GM12875 (cell line): Measurements from ENCODE around the gene TYW1B.
"Not testable (repeated sequence)": the region's sequence is repeated elsewhere in the genome, so short reads cannot be mapped to it uniquely, and the experiment has no call there.

Experiments
- H3K4me3 ChIP-seq: one replicate; pipeline ENCODE4 v1.5.1; 2011; ENCODE audit warnings: low read depth, low read length, control low read depth
- TF ChIP-seq, protein P1 (sequence below): IDR thresholded peaks from 2 replicates; pipeline ENCODE4 v1.5.1; 2011; ENCODE audit warnings: low read depth, mild to moderate bottlenecking, control low read depth, inconsistent platforms, low read length, moderate library complexity, borderline replicate concordance; ENCODE audit not compliant: insufficient read depth

Gene TYW1B

GRCh38 chr7:72538856-72539255 is 289.1 kb downstream of the TYW1B start:
- TF ChIP-seq, protein P1, sequence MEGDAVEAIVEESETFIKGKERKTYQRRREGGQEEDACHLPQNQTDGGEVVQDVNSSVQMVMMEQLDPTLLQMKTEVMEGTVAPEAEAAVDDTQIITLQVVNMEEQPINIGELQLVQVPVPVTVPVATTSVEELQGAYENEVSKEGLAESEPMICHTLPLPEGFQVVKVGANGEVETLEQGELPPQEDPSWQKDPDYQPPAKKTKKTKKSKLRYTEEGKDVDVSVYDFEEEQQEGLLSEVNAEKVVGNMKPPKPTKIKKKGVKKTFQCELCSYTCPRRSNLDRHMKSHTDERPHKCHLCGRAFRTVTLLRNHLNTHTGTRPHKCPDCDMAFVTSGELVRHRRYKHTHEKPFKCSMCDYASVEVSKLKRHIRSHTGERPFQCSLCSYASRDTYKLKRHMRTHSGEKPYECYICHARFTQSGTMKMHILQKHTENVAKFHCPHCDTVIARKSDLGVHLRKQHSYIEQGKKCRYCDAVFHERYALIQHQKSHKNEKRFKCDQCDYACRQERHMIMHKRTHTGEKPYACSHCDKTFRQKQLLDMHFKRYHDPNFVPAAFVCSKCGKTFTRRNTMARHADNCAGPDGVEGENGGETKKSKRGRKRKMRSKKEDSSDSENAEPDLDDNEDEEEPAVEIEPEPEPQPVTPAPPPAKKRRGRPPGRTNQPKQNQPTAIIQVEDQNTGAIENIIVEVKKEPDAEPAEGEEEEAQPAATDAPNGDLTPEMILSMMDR = no peak

DNA sequence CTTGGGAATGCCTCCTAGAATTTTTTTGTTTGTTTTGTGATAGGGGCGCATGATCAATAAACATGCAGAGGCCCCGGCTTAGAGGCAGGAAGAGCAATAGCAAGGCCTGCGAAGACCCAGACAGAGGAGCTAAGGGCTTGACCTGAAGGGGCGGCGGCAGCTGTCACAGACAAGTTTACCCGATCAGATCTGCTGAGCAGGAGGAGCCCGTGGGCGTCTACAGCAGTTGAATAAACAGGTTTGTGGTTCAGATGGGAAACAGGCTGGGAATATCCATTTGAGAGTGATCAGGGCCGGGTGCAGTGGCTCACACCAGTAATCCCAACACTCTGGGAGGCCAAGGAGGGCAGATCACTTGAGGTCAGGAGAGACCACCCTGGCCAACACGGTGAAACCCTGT is 289.9 kb downstream of the TYW1B start:
- TF ChIP-seq, protein P1 = no peak
- no peak overlapping the region for H3K4me3 ChIP-seq

More at GRCh38 chr7:72538856-72539255, 289.1 kb downstream of the TYW1B start:
- H3K4me3 ChIP-seq = no peak overlapping the region

DNA sequence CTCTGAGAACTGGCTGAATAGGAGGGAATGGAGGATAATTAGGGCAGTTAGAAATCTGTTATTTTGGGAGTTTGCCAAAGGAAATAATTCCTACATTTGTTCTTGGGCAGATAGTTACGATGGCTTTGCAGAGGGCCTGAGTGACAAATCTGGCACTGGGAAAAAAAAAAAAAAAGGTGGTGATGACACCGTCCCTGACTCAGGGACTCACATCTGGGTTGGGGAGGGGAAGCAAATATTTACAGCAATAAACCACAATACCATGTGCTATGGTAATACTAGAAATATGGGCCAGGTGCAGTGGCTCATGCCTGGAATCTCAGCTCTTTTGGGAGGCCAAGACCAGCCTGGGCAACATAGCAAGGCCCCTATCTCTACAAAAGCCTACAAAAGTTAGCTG is 292.0 kb downstream of the TYW1B start:
- H3K4me3 ChIP-seq = not testable (repeated sequence)

DNA sequence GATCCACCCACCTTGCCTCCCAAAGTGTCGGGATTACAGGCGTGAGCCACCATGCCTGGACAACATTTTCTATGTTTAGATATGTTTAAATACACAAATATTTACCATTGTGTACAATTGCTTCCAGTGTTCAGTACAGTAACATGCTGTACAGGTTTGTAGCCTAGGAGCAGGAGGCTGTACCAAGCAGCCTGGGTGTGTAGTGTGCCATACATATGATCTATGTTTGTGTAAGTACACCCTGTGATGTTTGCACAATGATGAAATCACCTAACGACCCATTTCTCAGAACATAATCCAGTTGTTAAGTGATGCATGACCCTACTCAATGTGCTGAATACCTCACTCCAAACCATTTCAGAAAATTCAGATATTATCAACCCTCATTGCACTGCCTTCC is 297.0 kb downstream of the TYW1B start:
- H3K4me3 ChIP-seq = not testable (repeated sequence)
